ENCODE data around the gene ADRA2B. TPM values are rescaled to one million over a fixed set of nuclear protein-coding genes. Genes with fewer than 3 reads are reported as not detected.
"Not testable (repeated sequence)": the region's sequence is repeated elsewhere in the genome, so short reads cannot be mapped to it uniquely, and the experiment has no call there.

Gene ADRA2B
- total RNA-seq, 4 donors from 2014 or later = 0.93 to 3.6 (median 1.2) TPM

DNA sequence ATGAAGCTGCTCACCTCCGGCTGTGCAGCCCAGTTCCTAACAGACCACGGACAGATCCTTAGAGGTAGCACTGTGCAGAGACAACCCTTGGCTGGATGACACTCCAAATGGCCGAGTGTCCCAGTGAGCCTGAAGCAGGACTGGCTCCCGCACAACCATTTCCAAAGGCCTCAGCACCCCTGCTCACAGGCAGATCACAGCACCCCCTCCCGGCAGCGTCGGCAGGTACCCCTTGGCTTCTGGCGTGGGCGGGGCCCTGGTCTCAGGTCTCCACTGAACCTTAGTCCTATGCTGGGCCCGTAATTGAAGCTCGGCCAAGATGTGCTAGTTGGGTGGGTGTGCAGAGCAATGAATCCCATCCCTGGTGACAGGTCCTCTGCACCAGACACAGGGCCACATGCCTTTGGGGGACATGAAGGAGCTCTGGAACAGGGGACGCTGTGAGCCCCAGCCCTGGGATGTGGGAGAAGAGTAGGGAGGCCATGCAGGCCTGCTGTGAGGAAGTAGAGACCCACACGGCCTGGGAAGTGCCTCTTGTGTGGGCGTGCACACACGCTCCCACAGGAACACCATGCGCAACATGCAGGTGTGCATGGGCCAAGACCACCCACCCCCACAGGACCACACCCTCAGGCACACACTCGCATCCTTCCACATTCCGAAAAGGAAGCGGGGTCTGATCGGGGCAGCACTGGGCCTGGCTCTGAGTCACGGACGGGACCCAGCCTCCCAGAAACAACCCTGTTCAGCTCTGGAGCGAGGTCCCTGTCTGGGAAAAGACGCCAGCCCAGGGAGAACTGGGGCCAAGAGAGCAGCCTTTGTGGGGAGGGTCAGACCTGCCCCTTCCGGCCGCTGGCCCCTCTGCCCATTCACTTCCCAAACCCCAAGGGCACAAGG is 26.1 kb upstream of the ADRA2B start:
- no peaks in the 10 kb centered on the region for H3K36me3 ChIP-seq
- peaks cover 53% of the 10 kb centered on the region for H3K4me1 ChIP-seq
- no peaks in the 10 kb centered on the region for H3K9me3 ChIP-seq
- TF ChIP-seq POLR2A (IDR thresholded peaks at IDR 0.05) = no peak
- 83% methylated on average over 19 of the region's 26 CpGs for WGBS
- H3K27ac ChIP-seq = no peak overlapping the region
- H3K4me3 ChIP-seq = no peak overlapping the region
- no peak for DNase-seq (ENCODE audit: low spot score in 2 of 2)
- no peaks in the 10 kb centered on the region for H3K27me3 ChIP-seq

- 97% methylated on average over 5 of the region's 5 CpGs for whole genome bisulfite sequencing
- peaks cover 45% of the 10 kb centered on the region for H3K4me1 ChIP-seq
- DNase-seq (ENCODE audit: low spot score in 2 of 2); H3K27ac ChIP-seq; H3K36me3 ChIP-seq; H3K9me3 ChIP-seq; H3K27me3 ChIP-seq; H3K4me3 ChIP-seq: not testable (repeated sequence)
Measured at GRCh38 chr2:96141624-96141967, 25.2 kb upstream of the ADRA2B start.

DNA sequence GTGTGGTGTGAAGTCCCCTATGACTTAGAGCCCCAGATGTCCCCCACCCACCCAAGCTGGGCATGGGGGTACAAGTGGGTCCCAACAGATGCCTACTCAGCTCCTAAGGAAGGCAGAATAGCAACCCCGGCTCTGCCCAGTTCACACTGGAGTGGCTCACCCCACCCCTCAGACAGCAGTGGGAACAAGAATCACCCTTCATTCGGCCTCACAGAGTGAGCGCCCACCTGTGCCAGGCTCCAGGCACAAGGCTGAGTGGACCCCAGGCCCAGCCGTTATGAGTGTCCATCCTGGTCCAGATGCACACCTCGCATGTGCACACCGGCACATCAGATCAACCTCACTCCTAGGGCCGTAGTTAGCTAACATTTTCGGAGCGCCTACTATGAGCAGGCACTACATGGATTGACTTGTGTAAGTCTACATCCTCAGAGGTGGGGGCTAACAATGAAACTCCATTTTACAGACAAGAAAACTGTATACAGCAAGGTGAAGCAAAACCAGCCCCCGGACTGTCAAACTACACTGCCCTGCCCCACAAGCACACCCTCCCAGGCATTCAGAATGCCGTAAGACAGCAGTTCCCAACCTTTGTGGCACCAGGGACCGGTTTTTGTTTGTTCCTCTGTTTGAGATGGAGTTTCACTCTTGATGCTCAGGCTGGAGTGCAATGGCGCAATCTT is 24.7 kb upstream of the ADRA2B start:
- Histone ChIP-seq H3K27me3 (no peaks in the 10 kb centered on the region), H3K4me1 (peaks cover 39% of the 10 kb centered on the region), H3K9me3 (no peaks in the 10 kb centered on the region), H3K27ac (no peak overlapping the region), H3K36me3 (no peaks in the 10 kb centered on the region), H3K4me3 (no peak overlapping the region)
- 84% methylated on average over 5 of the region's 13 CpGs for WGBS
- TF ChIP-seq, protein P1, sequence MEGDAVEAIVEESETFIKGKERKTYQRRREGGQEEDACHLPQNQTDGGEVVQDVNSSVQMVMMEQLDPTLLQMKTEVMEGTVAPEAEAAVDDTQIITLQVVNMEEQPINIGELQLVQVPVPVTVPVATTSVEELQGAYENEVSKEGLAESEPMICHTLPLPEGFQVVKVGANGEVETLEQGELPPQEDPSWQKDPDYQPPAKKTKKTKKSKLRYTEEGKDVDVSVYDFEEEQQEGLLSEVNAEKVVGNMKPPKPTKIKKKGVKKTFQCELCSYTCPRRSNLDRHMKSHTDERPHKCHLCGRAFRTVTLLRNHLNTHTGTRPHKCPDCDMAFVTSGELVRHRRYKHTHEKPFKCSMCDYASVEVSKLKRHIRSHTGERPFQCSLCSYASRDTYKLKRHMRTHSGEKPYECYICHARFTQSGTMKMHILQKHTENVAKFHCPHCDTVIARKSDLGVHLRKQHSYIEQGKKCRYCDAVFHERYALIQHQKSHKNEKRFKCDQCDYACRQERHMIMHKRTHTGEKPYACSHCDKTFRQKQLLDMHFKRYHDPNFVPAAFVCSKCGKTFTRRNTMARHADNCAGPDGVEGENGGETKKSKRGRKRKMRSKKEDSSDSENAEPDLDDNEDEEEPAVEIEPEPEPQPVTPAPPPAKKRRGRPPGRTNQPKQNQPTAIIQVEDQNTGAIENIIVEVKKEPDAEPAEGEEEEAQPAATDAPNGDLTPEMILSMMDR (IDR thresholded peaks at IDR 0.05) = no peak
- TF ChIP-seq POLR2AphosphoS5 (IDR thresholded peaks at IDR 0.05) (no peak), POLR2A (IDR thresholded peaks at IDR 0.05) (no peak), EP300 (IDR thresholded peaks at IDR 0.05) (no peak)
- no peak for DNase-seq (ENCODE audit: low spot score in 2 of 2)

DNA sequence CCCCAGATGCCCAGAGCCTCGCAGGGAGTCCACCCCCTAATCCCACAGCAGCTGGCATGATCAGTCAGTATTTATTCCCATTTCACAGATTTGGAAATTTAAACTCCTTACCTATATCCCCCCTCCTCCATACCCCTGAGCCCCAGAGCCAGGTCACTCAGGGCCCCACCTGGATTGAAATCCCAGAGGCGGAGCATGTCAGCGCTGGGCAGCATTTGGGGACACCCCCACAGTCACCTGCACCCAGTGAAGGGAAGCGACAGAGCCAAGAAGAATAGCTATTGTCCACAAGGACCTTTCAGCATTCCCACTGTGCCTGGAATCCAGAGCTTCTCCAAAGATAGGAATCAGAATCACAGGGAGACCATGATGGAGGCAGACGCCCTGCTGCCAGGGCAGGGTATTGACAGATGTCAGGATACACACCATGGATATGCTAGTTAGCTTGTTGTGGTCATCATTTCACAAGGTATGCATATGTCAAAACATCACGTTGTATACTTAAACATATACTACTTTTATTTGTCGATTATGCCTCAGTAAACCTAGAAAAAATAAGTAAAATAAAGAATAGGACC is 22.9 kb upstream of the ADRA2B start:
- DNase-seq (ENCODE audit: low spot score in 2 of 2) = no peak
- Histone ChIP-seq H3K27ac (no peak overlapping the region), H3K9me3 (no peaks in the 10 kb centered on the region), H3K4me3 (no peak overlapping the region), H3K4me1 (peaks cover 25% of the 10 kb centered on the region), H3K27me3 (no peaks in the 10 kb centered on the region), H3K36me3 (no peaks in the 10 kb centered on the region)
- WGBS = 74% methylated on average over 7 of the region's 7 CpGs
- TF ChIP-seq POLR2AphosphoS5 (IDR thresholded peaks at IDR 0.05) = no peak
- TF ChIP-seq, protein P1 (IDR thresholded peaks at IDR 0.05) = no peak

- H3K9me3 ChIP-seq = no peaks in the 10 kb centered on the region
- no peak for DNase-seq (ENCODE audit: low spot score in 2 of 2)
- H3K4me1 ChIP-seq = peaks cover 17% of the 10 kb centered on the region
- H3K27ac ChIP-seq = no peak within 1 kb of the TSS
- H3K36me3 ChIP-seq = no peaks in the 10 kb centered on the region
- WGBS = 17% methylated on average over 15 of the region's 17 CpGs
- H3K27me3 ChIP-seq = no peaks in the 10 kb centered on the region
- no peak within 1 kb of the TSS for H3K4me3 ChIP-seq
- TF ChIP-seq POLR2A (IDR thresholded peaks at IDR 0.05) (no peak), POLR2AphosphoS5 (IDR thresholded peaks at IDR 0.05) (no peak), EP300 (IDR thresholded peaks at IDR 0.05) (no peak)
- TF ChIP-seq, protein P1 (IDR thresholded peaks at IDR 0.05) = peak in 1 of 2 donors; percentile 22
Measured at GRCh38 chr2:96138179-96139145, 22.1 kb upstream of the ADRA2B start, which contains the start of gene ASTL. TSS of gene ASTL (minus strand) at chr2:96138502. CDS start at chr2:96138436, 66 bp downstream.
